ENCODE results near the gene DENND2A. TPM values are rescaled to one million over a fixed set of nuclear protein-coding genes. Genes with fewer than 3 reads are reported as not detected.
"Not testable (repeated sequence)": the region's sequence is repeated elsewhere in the genome, so short reads cannot be mapped to it uniquely, and the experiment has no call there.

DENND2A gene
- total and polyA plus RNA-seq, 4 donors, result 1.2 to 7.4 (median 2.3) TPM

- 93% methylated on average over 3 of the region's 3 CpGs for WGBS
- Histone ChIP-seq H3K4me3 (ENCODE audit: low read depth in 1 of 3, low read length in 3 of 3) (no peak overlapping the region), H3K4me1 (ENCODE audit: control insufficient read depth in 4 of 4, insufficient read depth in 4 of 4, low read length in 3 of 4) (peaks cover 2 to 21% (median 13%) of the 10 kb centered on the region in 4 donors), H3K27ac (ENCODE audit: low read depth in 1 of 2, low read length in 2 of 2) (no peak overlapping the region), H3K27me3 (ENCODE audit: control insufficient read depth in 4 of 4, insufficient read depth in 4 of 4, low read length in 3 of 4) (no peaks in the 10 kb centered on the region), H3K9ac (ENCODE audit: low read depth in 1 of 2, low read length in 2 of 2) (no peak overlapping the region), H3K36me3 (ENCODE audit: control insufficient read depth in 4 of 4, insufficient read depth in 3 of 4, low read depth in 1 of 4, low read length in 3 of 4) (peaks cover 0 to 13% (median 6%) of the 10 kb centered on the region in 4 donors), H3K9me3 (ENCODE audit: control insufficient read depth in 4 of 4, low read length in 3 of 4) (no peaks in the 10 kb centered on the region)
- DNase-seq (ENCODE audit: low spot score), result no peak
- TF ChIP-seq MAX (IDR thresholded peaks at IDR 0.05) (no peak), REST (IDR thresholded peaks at IDR 0.05) (no peak), JUND (IDR thresholded peaks at IDR 0.05) (no peak), HNF4A (conservative IDR thresholded peaks at IDR 0.05) (no peak)
Observed at GRCh38 chr7:140677496-140677895, 36.9 kb upstream of the DENND2A start.

- H3K27ac ChIP-seq (ENCODE audit: low read depth in 1 of 2, low read length in 2 of 2); H3K9ac ChIP-seq (ENCODE audit: low read depth in 1 of 2, low read length in 2 of 2): not testable (repeated sequence)
- WGBS, result 97% methylated on average over 11 of the region's 11 CpGs
Observed at GRCh38 chr7:140676956-140677355, 36.3 kb upstream of the DENND2A start.

GRCh38 chr7:140676306-140676705, 35.7 kb upstream of the DENND2A start:
- H3K27ac ChIP-seq (ENCODE audit: low read depth in 1 of 2, low read length in 2 of 2), result no peak overlapping the region
- no peak for TF ChIP-seq HNF4A (conservative IDR thresholded peaks at IDR 0.05)
- no peak for TF ChIP-seq JUND (IDR thresholded peaks at IDR 0.05)
- no peak for TF ChIP-seq ZBTB33 (IDR thresholded peaks at IDR 0.05)
- TF ChIP-seq GABPA (IDR thresholded peaks at IDR 0.05 in 1 of 2, conservative IDR thresholded peaks at IDR 0.05 in 1 of 2), result no peak
- no peak for TF ChIP-seq RAD21 (IDR thresholded peaks at IDR 0.05)
- TF ChIP-seq ATF3 (IDR thresholded peaks at IDR 0.05), result no peak
- TF ChIP-seq SP1 (IDR thresholded peaks at IDR 0.05), result no peak
- TF ChIP-seq MAX (IDR thresholded peaks at IDR 0.05), result no peak

More at GRCh38 chr7:140676956-140677355, 36.3 kb upstream of the DENND2A start:
- peaks cover 2 to 21% (median 13%) of the 10 kb centered on the region in 4 donors for H3K4me1 ChIP-seq (ENCODE audit: control insufficient read depth in 4 of 4, insufficient read depth in 4 of 4, low read length in 3 of 4)
- not testable (repeated sequence) for DNase-seq (ENCODE audit: low spot score); H3K27me3 ChIP-seq (ENCODE audit: control insufficient read depth in 4 of 4, insufficient read depth in 4 of 4, low read length in 3 of 4); H3K9me3 ChIP-seq (ENCODE audit: control insufficient read depth in 4 of 4, low read length in 3 of 4); H3K4me3 ChIP-seq (ENCODE audit: low read depth in 1 of 3, low read length in 3 of 3)
- H3K36me3 ChIP-seq (ENCODE audit: control insufficient read depth in 4 of 4, insufficient read depth in 3 of 4, low read depth in 1 of 4, low read length in 3 of 4), result peaks cover 0 to 13% (median 5%) of the 10 kb centered on the region in 4 donors

More at GRCh38 chr7:140676306-140676705, 35.7 kb upstream of the DENND2A start:
- Histone ChIP-seq H3K27me3 (ENCODE audit: control insufficient read depth in 4 of 4, insufficient read depth in 4 of 4, low read length in 3 of 4) (no peaks in the 10 kb centered on the region), H3K4me3 (ENCODE audit: low read depth in 1 of 3, low read length in 3 of 3) (no peak overlapping the region), H3K9ac (ENCODE audit: low read depth in 1 of 2, low read length in 2 of 2) (no peak overlapping the region), H3K9me3 (ENCODE audit: control insufficient read depth in 4 of 4, low read length in 3 of 4) (no peaks in the 10 kb centered on the region), H3K4me1 (ENCODE audit: control insufficient read depth in 4 of 4, insufficient read depth in 4 of 4, low read length in 3 of 4) (peaks cover 2 to 21% (median 13%) of the 10 kb centered on the region in 4 donors), H3K36me3 (ENCODE audit: control insufficient read depth in 4 of 4, insufficient read depth in 3 of 4, low read depth in 1 of 4, low read length in 3 of 4) (peaks cover 0 to 13% (median 5%) of the 10 kb centered on the region in 4 donors)
- no peak for DNase-seq (ENCODE audit: low spot score)
- 82% methylated on average over 3 of the region's 3 CpGs for WGBS

All from liver (tissue), 9 donors.